Sigmoid colon (tissue), 7 donors: ENCODE measurements around the gene SPNS2. TPM values are rescaled to one million over a fixed set of nuclear protein-coding genes. Genes with fewer than 3 reads are reported as not detected.

Experiments used
- DNase-seq: peaks from one replicate; pipeline ENCODE4 v3.0.0-alpha.2; 2019
- H3K27ac ChIP-seq, 4 donors: fragments of 200-600 bp; sonication (generic); one replicate each; pipeline ENCODE4 v1.5.1; 2016 to 2019; ENCODE audit warnings: mild to moderate bottlenecking in 1 of 4
- H3K27me3 ChIP-seq, 3 donors: fragments of 200-600 bp; sonication (generic); one replicate each; pipeline ENCODE4 v1.5.1; 2019; ENCODE audit warnings: mild to moderate bottlenecking in 1 of 3
- H3K36me3 ChIP-seq, 4 donors: fragments of 200-600 bp; sonication (generic); one replicate each; pipeline ENCODE4 v1.5.1; 2016 to 2019
- H3K4me1 ChIP-seq, 4 donors: fragments of 200-600 bp; sonication (generic); one replicate each; pipeline ENCODE4 v1.5.1; 2017 to 2019
- H3K4me3 ChIP-seq, 4 donors: fragments of 200-600 bp; sonication (generic); one replicate each; pipeline ENCODE4 v1.5.1; 2017 to 2019; ENCODE audit warnings: mild to moderate bottlenecking in 2 of 4, moderate library complexity in 1 of 4
- H3K9me3 ChIP-seq, 4 donors: fragments of 200-600 bp in 3 of 4; sonication (generic) in 3 of 4; one replicate each; pipeline versions ENCODE4 v1.5.1 to v1.6.1; 2013 to 2019
- CTCF ChIP-seq, 4 experiments: fragments of 450-650 bp in 3 of 4; fragments of 200-600 bp in 1 of 4; IDR thresholded peaks; one replicate each; pipeline ENCODE4 v1.5.1; 2016 to 2019; ENCODE audit warnings: antibody characterized with exemption in 4 of 4, mild to moderate bottlenecking in 3 of 4, moderate library complexity in 2 of 4
- EP300 ChIP-seq, 4 donors: sonication (generic); formaldehyde crosslinking; IDR thresholded peaks; one replicate each; pipeline ENCODE4 v1.6.1; 2017; ENCODE audit warnings: antibody characterized with exemption in 4 of 4
- POLR2A ChIP-seq, 2 donors: fragments of 450-650 bp; IDR thresholded peaks; one replicate each; pipeline ENCODE4 v1.6.1; 2016; ENCODE audit warnings: antibody characterized with exemption in 2 of 2, mild to moderate bottlenecking in 2 of 2, moderate library complexity in 2 of 2
- POLR2AphosphoS5 ChIP-seq, 4 donors: sonication (generic); formaldehyde crosslinking; IDR thresholded peaks; one replicate each; pipeline ENCODE4 v1.6.1; 2017; ENCODE audit warnings: antibody characterized with exemption in 4 of 4
- WGBS, 2 donors: extraction: QIAGEN DNeasy Blood & Tissue Kit; methylation state at CpG; one replicate each; pipeline ENCODE4 v1.1.7; 2013; 5-methylcytosine and 5-hydroxymethylcytosine counted together
- intact Hi-C: fragments of 100-400 bp; cut with DNase I; formaldehyde crosslinking; loops from one replicate; pipeline ENCODE4 v1.15.1; 2023
- polyA plus RNA-seq, 3 donors: library from polyadenylated mRNA; stranded (reverse); fragments of 200-250 nt; gene quantifications; one replicate each; pipeline ENCODE4 v1.2.3, GENCODE V29; 2013
- total RNA-seq, 4 donors: library from RNA; depleted of rRNA; stranded (reverse); fragments of >200 nt; gene quantifications; one replicate each; pipeline ENCODE4 v1.1.0, GENCODE V29; 2016
- donor health status: healthy with polysubstance abuse.
- donor health status: Bipolar disorder and iron deficiency.
- donor health status: healthy.

Gene SPNS2
- total and polyA plus RNA-seq, 7 donors, result 5.3 to 40.5 (median 9.8) TPM

GRCh38 chr17:4562015-4562969 is 63.6 kb downstream of the SPNS2 start:
- intact Hi-C loops, result no loop called here
- Histone ChIP-seq H3K27ac (no peak overlapping the region), H3K36me3 (no peaks in the 10 kb centered on the region), H3K4me1 (peaks cover 0 to 7% (median 3%) of the 10 kb centered on the region in 4 donors), H3K9me3 (no peaks in the 10 kb centered on the region), H3K27me3 (no peaks in the 10 kb centered on the region), H3K4me3 (no peak overlapping the region)
- DNase-seq, result no peak
- TF ChIP-seq EP300 (IDR thresholded peaks at IDR 0.05), result no peak
- TF ChIP-seq CTCF (IDR thresholded peaks at IDR 0.05), result no peak
- TF ChIP-seq POLR2AphosphoS5 (IDR thresholded peaks at IDR 0.05), result no peak
- TF ChIP-seq POLR2A (IDR thresholded peaks at IDR 0.05), result no peak
- WGBS, 2 donors, result 26 to 55% methylated on average over 8 of the region's 8 CpGs

- Histone ChIP-seq H3K4me1 (peaks cover 0 to 7% (median 3%) of the 10 kb centered on the region in 4 donors), H3K36me3 (no peaks in the 10 kb centered on the region), H3K27me3 (no peaks in the 10 kb centered on the region), H3K27ac (no peak overlapping the region), H3K9me3 (no peaks in the 10 kb centered on the region), H3K4me3 (no peak overlapping the region)
- peak; percentile 84 for DNase-seq
- intact Hi-C loops, result loop anchor here (1.0 kb wide), 1 partner anchor 61 kb away; no protein-coding TSS in a partner anchor
- TF ChIP-seq POLR2AphosphoS5 (IDR thresholded peaks at IDR 0.05), result no peak
- TF ChIP-seq CTCF (IDR thresholded peaks at IDR 0.05), result peak; percentile 42 to 76 (median 64)
- 30 to 36% methylated on average over 16 of the region's 16 CpGs for WGBS, 2 donors
Measured at GRCh38 chr17:4565209-4566141, 66.8 kb downstream of the SPNS2 start.

- no peak overlapping the region for H3K27ac ChIP-seq
- DNase-seq, result no peak
- H3K9me3 ChIP-seq, result no peaks in the 10 kb centered on the region
- H3K36me3 ChIP-seq, result no peaks in the 10 kb centered on the region
- peaks cover 0 to 7% (median 3%) of the 10 kb centered on the region in 4 donors for H3K4me1 ChIP-seq
- no peak overlapping the region for H3K4me3 ChIP-seq
- 13 to 31% methylated on average over 5 of the region's 5 CpGs for WGBS, 2 donors
- H3K27me3 ChIP-seq, result peaks cover 0 to 2% (median 0%) of the 10 kb centered on the region in 3 donors
- TF ChIP-seq EP300 (IDR thresholded peaks at IDR 0.05) (no peak), POLR2A (IDR thresholded peaks at IDR 0.05) (no peak), CTCF (IDR thresholded peaks at IDR 0.05) (peak in 3 of 4 experiments; percentile 41 to 62 (median 51))
- intact Hi-C loops, result loop anchor here (1.0 kb wide), 1 partner anchor 60 kb away; no protein-coding TSS in a partner anchor
Measured at GRCh38 chr17:4566785-4567184, 68.1 kb downstream of the SPNS2 start.

DNA sequence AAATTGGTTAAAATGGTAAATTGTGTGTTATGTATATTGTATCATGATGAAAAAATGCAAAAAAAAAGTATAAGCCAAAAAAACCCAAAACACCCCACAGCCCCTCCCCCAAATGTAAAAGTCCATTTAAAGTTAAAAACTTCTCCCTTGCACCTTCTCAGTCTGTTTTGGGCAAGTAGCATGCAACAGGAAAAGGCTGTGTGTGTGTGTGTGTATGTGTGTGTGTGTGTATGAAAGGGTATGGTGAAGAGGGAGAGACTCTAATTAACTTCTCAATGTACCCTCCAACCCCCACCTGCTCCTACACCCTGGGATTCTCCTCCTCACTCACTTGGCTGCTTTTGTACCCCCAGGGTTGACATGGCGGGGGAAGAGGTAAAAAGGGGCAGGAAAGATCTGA is 70.9 kb downstream of the SPNS2 start:
- peaks cover 0 to 7% (median 3%) of the 10 kb centered on the region in 4 donors for H3K4me1 ChIP-seq
- intact Hi-C loops, result no loop called here
- 86 to 89% methylated on average over 1 of the region's 1 CpG for WGBS, 2 donors
- no peak overlapping the region for H3K27ac ChIP-seq
- H3K27me3 ChIP-seq, result peaks cover 0 to 2% (median 0%) of the 10 kb centered on the region in 3 donors
- no peak for TF ChIP-seq POLR2A (IDR thresholded peaks at IDR 0.05)
- no peak for TF ChIP-seq CTCF (IDR thresholded peaks at IDR 0.05)
- TF ChIP-seq EP300 (IDR thresholded peaks at IDR 0.05), result no peak
- TF ChIP-seq POLR2AphosphoS5 (IDR thresholded peaks at IDR 0.05), result no peak
- no peaks in the 10 kb centered on the region for H3K9me3 ChIP-seq
- H3K4me3 ChIP-seq, result no peak overlapping the region
- H3K36me3 ChIP-seq, result no peaks in the 10 kb centered on the region
- DNase-seq, result no peak
